Natural killer cell (primary cell): ENCODE data around the gene IGF1R. TPM values are rescaled to one million over a fixed set of nuclear protein-coding genes. Genes with fewer than 3 reads are reported as not detected.

Source experiments
- ATAC-seq, 3 donors: fragments of 150-1000 bp in 2 of 3; fragments of 200-7000 bp in 1 of 3; cut with Tn5 transposase; 1 replicate in 1 of 3; 2 replicates in 2 of 3; pipeline ENCODE4 v1.10.0; 2021; ENCODE audit warnings: mild to moderate bottlenecking in 2 of 3, moderate library complexity in 2 of 3
- DNase-seq, 2 donors: peaks; one replicate each; pipeline versions ENCODE4 v3.0.0 to v3.0.0-alpha.2; 2013 to 2021; ENCODE audit warnings: mixed read lengths in 1 of 2
- H3K27ac ChIP-seq: one replicate; pipeline ENCODE4 v1.5.1; 2013; ENCODE audit warnings: mild to moderate bottlenecking, low read length
- H3K27me3 ChIP-seq: one replicate; pipeline ENCODE4 v1.6.1; 2013; ENCODE audit warnings: low read length; ENCODE audit not compliant: control insufficient read depth, insufficient read depth
- H3K36me3 ChIP-seq: one replicate; pipeline ENCODE4 v1.6.1; 2013; ENCODE audit warnings: low read length; ENCODE audit not compliant: control insufficient read depth, insufficient read depth
- H3K4me1 ChIP-seq: one replicate; pipeline ENCODE4 v1.6.1; 2013; ENCODE audit warnings: low read length; ENCODE audit not compliant: control insufficient read depth, insufficient read depth
- H3K4me3 ChIP-seq: one replicate; pipeline ENCODE4 v1.5.1; 2013; ENCODE audit warnings: low read length
- H3K9me3 ChIP-seq: one replicate; pipeline ENCODE4 v1.6.1; 2013; ENCODE audit warnings: low read length; ENCODE audit not compliant: control insufficient read depth, insufficient read depth
- H3K27ac Mint-ChIP-seq, 2 donors: one replicate each; pipeline ENCODE4 v1.8.0; 2022; ENCODE audit warnings: mild to moderate bottlenecking in 2 of 2, mixed read lengths in 2 of 2, moderate library complexity in 1 of 2
- H3K27me3 Mint-ChIP-seq, 2 donors: one replicate each; pipeline ENCODE4 v1.8.0; 2022; ENCODE audit warnings: low read depth in 2 of 2, mixed read lengths in 2 of 2
- H3K36me3 Mint-ChIP-seq: one replicate; pipeline ENCODE4 v1.8.0; 2022; ENCODE audit warnings: mixed read lengths
- H3K4me1 Mint-ChIP-seq, 2 donors: one replicate each; pipeline ENCODE4 v1.8.0; 2022; ENCODE audit warnings: mixed read lengths in 2 of 2
- H3K4me3 Mint-ChIP-seq: one replicate; pipeline ENCODE4 v1.8.0; 2022; ENCODE audit warnings: mild to moderate bottlenecking, moderate library complexity, mixed read lengths
- H3K9me3 Mint-ChIP-seq, 2 donors: one replicate each; pipeline ENCODE4 v1.8.0; 2022; ENCODE audit warnings: mixed read lengths in 2 of 2
- WGBS: methylation state at CpG from one replicate; pipeline ENCODE4 v1.1.7; 2013; ENCODE audit warnings: missing lambda C conversion rate; ENCODE audit not compliant: insufficient coverage; 5-methylcytosine and 5-hydroxymethylcytosine counted together
- intact Hi-C: fragments of 100-400 bp; cut with micrococcal nuclease; formaldehyde crosslinking; loops from one replicate; pipeline ENCODE4 v1.14.2; 2022
- total RNA-seq, 4 donors: library from RNA; stranded (reverse); fragments of 120-200 nt in 1 of 4; gene quantifications; one replicate each; pipeline versions ENCODE4 v1.2.3 to v1.2.4, GENCODE V29; 2013 to 2022
- TF ChIP-seq, protein P1 (sequence below): fragments of 200-600 bp; IDR thresholded peaks from one replicate; pipeline ENCODE4 v1.8.0; 2022; ENCODE audit warnings: antibody characterized with exemption

Gene IGF1R
- total RNA-seq, 3 donors from 2014 or later (not counting 1 experiment from before 2014, with no cell fraction given) = 47.3 to 50.7 (median 49.0) TPM

GRCh38 chr15:98900356-98900755 lies 252.0 kb downstream of the IGF1R start:
- peaks cover 0 to 5% of the 10 kb centered on the region in 2 donors for H3K4me1 Mint-ChIP-seq
- H3K4me3 Mint-ChIP-seq = no peak overlapping the region
- Histone ChIP-seq H3K27ac (no peak overlapping the region), H3K4me1 (no peaks in the 10 kb centered on the region), H3K4me3 (no peak overlapping the region), H3K27me3 (no peaks in the 10 kb centered on the region), H3K9me3 (no peaks in the 10 kb centered on the region), H3K36me3 (no peaks in the 10 kb centered on the region)
- H3K27ac Mint-ChIP-seq = no peak overlapping the region
- H3K9me3 Mint-ChIP-seq = no peaks in the 10 kb centered on the region
- intact Hi-C loops = no loop called here
- ATAC-seq (no peak), DNase-seq (no peak)
- H3K27me3 Mint-ChIP-seq = no peaks in the 10 kb centered on the region
- 90% methylated on average over 3 of the region's 5 CpGs for WGBS
- no peaks in the 10 kb centered on the region for H3K36me3 Mint-ChIP-seq
- TF ChIP-seq, protein P1, sequence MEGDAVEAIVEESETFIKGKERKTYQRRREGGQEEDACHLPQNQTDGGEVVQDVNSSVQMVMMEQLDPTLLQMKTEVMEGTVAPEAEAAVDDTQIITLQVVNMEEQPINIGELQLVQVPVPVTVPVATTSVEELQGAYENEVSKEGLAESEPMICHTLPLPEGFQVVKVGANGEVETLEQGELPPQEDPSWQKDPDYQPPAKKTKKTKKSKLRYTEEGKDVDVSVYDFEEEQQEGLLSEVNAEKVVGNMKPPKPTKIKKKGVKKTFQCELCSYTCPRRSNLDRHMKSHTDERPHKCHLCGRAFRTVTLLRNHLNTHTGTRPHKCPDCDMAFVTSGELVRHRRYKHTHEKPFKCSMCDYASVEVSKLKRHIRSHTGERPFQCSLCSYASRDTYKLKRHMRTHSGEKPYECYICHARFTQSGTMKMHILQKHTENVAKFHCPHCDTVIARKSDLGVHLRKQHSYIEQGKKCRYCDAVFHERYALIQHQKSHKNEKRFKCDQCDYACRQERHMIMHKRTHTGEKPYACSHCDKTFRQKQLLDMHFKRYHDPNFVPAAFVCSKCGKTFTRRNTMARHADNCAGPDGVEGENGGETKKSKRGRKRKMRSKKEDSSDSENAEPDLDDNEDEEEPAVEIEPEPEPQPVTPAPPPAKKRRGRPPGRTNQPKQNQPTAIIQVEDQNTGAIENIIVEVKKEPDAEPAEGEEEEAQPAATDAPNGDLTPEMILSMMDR = no peak

GRCh38 chr15:98901434-98902072 lies 253.2 kb downstream of the IGF1R start:
- Histone ChIP-seq H3K4me1 (no peaks in the 10 kb centered on the region), H3K36me3 (no peaks in the 10 kb centered on the region), H3K4me3 (no peak overlapping the region), H3K27ac (no peak overlapping the region), H3K27me3 (no peaks in the 10 kb centered on the region), H3K9me3 (no peaks in the 10 kb centered on the region)
- no peak for DNase-seq
- Mint-ChIP-seq H3K36me3 (no peaks in the 10 kb centered on the region), H3K9me3 (no peaks in the 10 kb centered on the region), H3K27ac (peak overlapping the region in 1 of 2 donors; percentile 11), H3K27me3 (no peaks in the 10 kb centered on the region), H3K4me1 (peaks cover 0 to 5% of the 10 kb centered on the region in 2 donors), H3K4me3 (no peak overlapping the region)
- no peak for ATAC-seq
- TF ChIP-seq, protein P1 = no peak
- intact Hi-C loops = no loop called here
- WGBS = 69% methylated on average over 9 of the region's 10 CpGs

DNA sequence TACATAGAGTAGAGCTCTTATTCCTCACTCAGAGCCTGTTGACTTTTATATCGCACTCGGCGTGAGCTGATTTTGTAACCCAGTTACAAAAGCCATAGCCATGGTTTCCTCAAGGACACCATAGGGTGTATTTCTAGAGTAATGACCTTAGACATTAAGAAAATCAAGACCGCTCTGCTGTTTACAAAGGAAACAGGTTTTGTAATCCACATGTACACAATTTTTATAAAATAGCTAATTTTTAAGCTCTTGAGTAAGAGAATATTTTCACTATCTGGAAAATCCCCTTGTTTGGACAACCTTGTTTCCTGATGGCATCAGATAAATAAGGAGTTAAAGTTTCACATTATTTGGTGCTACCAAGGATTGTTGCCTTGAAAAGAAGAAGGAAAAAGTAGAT lies 254.6 kb downstream of the IGF1R start:
- DNase-seq = no peak

More for the DNA sequence above, 254.6 kb downstream of the IGF1R start:
- no peak overlapping the region for H3K4me3 Mint-ChIP-seq
- Histone ChIP-seq H3K4me3 (no peak overlapping the region), H3K27ac (no peak overlapping the region), H3K4me1 (no peaks in the 10 kb centered on the region), H3K9me3 (no peaks in the 10 kb centered on the region), H3K27me3 (no peaks in the 10 kb centered on the region), H3K36me3 (no peaks in the 10 kb centered on the region)
- WGBS = 100% methylated on average over 4 of the region's 4 CpGs
- TF ChIP-seq, protein P1 = no peak
- no peak for ATAC-seq
- no peak overlapping the region for H3K27ac Mint-ChIP-seq
- no peaks in the 10 kb centered on the region for H3K27me3 Mint-ChIP-seq
- H3K36me3 Mint-ChIP-seq = no peaks in the 10 kb centered on the region
- no peaks in the 10 kb centered on the region for H3K9me3 Mint-ChIP-seq
- peaks cover 0 to 5% of the 10 kb centered on the region in 2 donors for H3K4me1 Mint-ChIP-seq
- intact Hi-C loops = no loop called here
